WI38 (cell line): Measurements from ENCODE around the gene DYNC1H1.

ENCODE experiments used
- H3K4me3 ChIP-seq: 2 replicates; pipeline ENCODE4 v1.5.1; 2011; ENCODE audit warnings: low read depth, mild to moderate bottlenecking, control low read depth, low read length
- TF ChIP-seq, protein P1 (sequence below): IDR thresholded peaks from 2 replicates; pipeline ENCODE4 v1.5.1; 2012; ENCODE audit warnings: low read depth, mild to moderate bottlenecking, control low read depth, low read length

DYNC1H1 gene

DNA sequence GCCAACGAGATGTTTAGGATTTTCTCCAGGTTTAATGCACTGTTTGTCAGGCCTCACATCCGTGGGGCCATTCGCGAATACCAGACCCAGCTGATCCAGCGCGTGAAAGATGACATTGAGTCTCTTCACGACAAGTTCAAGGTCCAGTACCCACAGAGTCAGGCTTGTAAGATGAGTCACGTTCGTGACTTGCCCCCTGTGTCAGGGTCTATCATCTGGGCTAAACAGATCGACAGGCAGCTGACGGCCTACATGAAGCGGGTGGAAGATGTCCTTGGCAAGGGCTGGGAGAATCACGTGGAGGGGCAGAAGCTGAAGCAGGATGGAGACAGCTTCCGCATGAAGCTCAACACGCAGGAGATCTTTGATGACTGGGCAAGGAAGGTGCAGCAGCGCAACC, 21.6 kb downstream of the DYNC1H1 start:
- TF ChIP-seq, protein P1, sequence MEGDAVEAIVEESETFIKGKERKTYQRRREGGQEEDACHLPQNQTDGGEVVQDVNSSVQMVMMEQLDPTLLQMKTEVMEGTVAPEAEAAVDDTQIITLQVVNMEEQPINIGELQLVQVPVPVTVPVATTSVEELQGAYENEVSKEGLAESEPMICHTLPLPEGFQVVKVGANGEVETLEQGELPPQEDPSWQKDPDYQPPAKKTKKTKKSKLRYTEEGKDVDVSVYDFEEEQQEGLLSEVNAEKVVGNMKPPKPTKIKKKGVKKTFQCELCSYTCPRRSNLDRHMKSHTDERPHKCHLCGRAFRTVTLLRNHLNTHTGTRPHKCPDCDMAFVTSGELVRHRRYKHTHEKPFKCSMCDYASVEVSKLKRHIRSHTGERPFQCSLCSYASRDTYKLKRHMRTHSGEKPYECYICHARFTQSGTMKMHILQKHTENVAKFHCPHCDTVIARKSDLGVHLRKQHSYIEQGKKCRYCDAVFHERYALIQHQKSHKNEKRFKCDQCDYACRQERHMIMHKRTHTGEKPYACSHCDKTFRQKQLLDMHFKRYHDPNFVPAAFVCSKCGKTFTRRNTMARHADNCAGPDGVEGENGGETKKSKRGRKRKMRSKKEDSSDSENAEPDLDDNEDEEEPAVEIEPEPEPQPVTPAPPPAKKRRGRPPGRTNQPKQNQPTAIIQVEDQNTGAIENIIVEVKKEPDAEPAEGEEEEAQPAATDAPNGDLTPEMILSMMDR: no peak
- no peak overlapping the region for H3K4me3 ChIP-seq

DNA sequence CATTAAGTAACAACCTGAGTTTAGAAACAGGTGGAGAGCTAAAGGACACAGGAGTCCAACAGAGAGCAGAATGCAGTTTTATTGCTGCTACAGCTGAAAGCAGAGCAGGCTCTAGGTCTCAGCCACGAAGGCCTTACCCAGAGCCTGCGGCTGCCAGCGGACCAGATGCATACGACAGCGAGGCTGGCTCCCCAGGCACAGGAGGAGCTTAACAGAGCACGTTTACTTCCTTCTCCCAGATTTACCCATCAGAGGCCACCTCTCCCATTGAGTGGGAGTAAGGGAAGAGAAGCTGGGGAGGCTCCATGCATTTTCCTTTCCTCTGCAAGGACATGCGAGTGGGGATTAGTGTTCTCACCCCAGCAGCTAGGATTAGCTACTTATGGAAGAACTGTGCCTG, 22.6 kb downstream of the DYNC1H1 start:
- TF ChIP-seq, protein P1: no peak

GRCh38 chr14:101988377-101988776, 24.0 kb downstream of the DYNC1H1 start:
- H3K4me3 ChIP-seq: no peak overlapping the region
- TF ChIP-seq, protein P1: no peak

More for the DNA sequence above, 22.6 kb downstream of the DYNC1H1 start:
- H3K4me3 ChIP-seq: no peak overlapping the region

GRCh38 chr14:101991352-101991751, 27.0 kb downstream of the DYNC1H1 start:
- no peak overlapping the region for H3K4me3 ChIP-seq

DNA sequence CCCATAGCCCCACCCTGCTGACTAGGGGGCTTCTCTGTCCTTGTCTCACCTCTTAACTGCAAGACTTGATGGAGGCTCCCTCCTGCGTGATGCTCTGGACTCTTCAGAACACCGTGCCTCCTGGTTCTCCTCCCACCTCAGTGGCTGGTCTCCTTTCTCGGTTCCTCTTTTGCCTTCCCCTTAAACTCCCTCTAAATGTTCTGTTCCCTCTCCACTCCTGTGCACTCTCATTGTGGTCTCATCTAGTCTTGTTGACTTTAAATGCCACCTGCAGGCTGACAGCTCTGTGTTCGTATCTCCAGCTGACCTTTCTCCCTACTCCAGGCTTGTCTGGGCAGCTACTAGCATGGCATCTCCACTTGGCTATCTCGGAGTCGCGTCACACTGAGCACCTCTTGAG, 28.3 kb downstream of the DYNC1H1 start:
- no peak overlapping the region for H3K4me3 ChIP-seq

More at GRCh38 chr14:101991352-101991751, 27.0 kb downstream of the DYNC1H1 start:
- TF ChIP-seq, protein P1: no peak

GRCh38 chr14:101997429-101998336, 33.3 kb downstream of the DYNC1H1 start:
- no peak overlapping the region for H3K4me3 ChIP-seq
- TF ChIP-seq, protein P1: no peak

More for the DNA sequence above, 28.3 kb downstream of the DYNC1H1 start:
- TF ChIP-seq, protein P1: no peak

- TF ChIP-seq, protein P1: no peak
- no peak overlapping the region for H3K4me3 ChIP-seq
Observed at GRCh38 chr14:102000902-102001301, 36.5 kb downstream of the DYNC1H1 start.
